Esophagus muscularis mucosa (tissue), 3 donors: Measurements from ENCODE around the gene NTSR1.

Source experiments
- CTCF ChIP-seq, 3 experiments: fragments of 200-600 bp in 2 of 3; fragments of 450-650 bp in 1 of 3; sonication (generic) in 2 of 3; IDR thresholded peaks; one replicate each; pipeline ENCODE4 v1.5.1; 2017 to 2019; ENCODE audit warnings: antibody characterized with exemption in 3 of 3, mild to moderate bottlenecking in 2 of 3, moderate library complexity in 1 of 3
- POLR2A ChIP-seq: fragments of 450-650 bp; IDR thresholded peaks from one replicate; pipeline ENCODE4 v1.6.1; 2017; ENCODE audit warnings: antibody characterized with exemption, moderate library complexity, mild to moderate bottlenecking, low read depth

GRCh38 chr20:62726716-62727583 is 18.3 kb downstream of the NTSR1 start:
- no peak for TF ChIP-seq CTCF (IDR thresholded peaks at IDR 0.05)
- TF ChIP-seq POLR2A, result no peak
